D721Med (cell line): Measurements from ENCODE around the gene CADM1.
"Not testable (repeated sequence)": the region's sequence is repeated elsewhere in the genome, so short reads cannot be mapped to it uniquely, and the experiment has no call there.

Source experiments
- DNase-seq: peaks from one replicate; pipeline ENCODE4 v3.0.0; 2011; ENCODE audit warnings: low spot score; ENCODE audit not compliant: insufficient read length
- FAIRE-seq: peaks from 2 replicates; lab custom pipeline; 2011; peaks lifted over from hg19 to GRCh38; lab: Jason Lieb, UNC
- TF ChIP-seq, protein P1 (sequence below): IDR thresholded peaks from 2 replicates; pipeline ENCODE4 v1.5.1; 2012; ENCODE audit warnings: mild to moderate bottlenecking, control low read depth; ENCODE audit not compliant: insufficient read depth; ENCODE audit errors: missing control alignments

CADM1 gene

DNA sequence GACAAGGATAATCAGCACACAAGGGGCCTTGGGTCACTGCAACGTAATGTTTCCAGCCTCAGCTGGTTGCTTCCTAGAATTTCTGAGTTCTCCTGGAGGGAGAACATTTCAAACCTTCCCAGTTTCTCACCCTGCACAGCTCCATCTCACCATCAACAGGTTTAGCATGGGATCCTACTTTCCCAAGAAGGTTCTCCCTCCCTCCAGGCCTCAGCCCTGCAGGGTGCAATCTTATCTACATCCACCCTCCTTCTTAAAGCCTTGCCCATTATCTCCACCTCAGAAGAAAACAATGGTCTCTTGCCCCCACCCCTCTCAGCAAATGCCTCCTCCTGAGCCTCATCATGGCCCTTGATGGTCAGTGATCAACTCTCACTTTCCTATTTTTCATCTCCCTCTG, 23.6 kb downstream of the CADM1 start:
- DNase-seq (no peak), FAIRE-seq (no peak)
- TF ChIP-seq, protein P1, sequence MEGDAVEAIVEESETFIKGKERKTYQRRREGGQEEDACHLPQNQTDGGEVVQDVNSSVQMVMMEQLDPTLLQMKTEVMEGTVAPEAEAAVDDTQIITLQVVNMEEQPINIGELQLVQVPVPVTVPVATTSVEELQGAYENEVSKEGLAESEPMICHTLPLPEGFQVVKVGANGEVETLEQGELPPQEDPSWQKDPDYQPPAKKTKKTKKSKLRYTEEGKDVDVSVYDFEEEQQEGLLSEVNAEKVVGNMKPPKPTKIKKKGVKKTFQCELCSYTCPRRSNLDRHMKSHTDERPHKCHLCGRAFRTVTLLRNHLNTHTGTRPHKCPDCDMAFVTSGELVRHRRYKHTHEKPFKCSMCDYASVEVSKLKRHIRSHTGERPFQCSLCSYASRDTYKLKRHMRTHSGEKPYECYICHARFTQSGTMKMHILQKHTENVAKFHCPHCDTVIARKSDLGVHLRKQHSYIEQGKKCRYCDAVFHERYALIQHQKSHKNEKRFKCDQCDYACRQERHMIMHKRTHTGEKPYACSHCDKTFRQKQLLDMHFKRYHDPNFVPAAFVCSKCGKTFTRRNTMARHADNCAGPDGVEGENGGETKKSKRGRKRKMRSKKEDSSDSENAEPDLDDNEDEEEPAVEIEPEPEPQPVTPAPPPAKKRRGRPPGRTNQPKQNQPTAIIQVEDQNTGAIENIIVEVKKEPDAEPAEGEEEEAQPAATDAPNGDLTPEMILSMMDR, result no peak

DNA sequence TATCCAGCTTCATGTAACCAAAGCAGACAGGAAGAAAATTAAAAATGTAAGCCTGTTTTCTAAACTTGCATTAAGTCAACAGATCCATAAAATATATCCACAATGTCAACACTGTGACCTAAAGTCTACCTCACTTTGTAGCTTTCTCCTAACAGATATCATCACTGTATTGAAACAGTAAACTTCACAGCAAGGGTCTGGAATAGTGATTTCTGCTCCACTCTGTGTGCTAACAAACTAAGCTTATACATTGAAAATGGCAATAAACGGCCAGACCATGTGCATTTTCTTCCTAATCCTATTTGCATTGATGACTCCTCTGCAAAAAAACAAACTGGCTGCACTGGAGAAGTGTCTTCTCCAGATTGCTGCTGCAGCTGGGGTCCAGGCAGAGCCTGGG, 26.8 kb downstream of the CADM1 start:
- FAIRE-seq (no peak), DNase-seq (no peak)
- TF ChIP-seq, protein P1, result no peak

DNA sequence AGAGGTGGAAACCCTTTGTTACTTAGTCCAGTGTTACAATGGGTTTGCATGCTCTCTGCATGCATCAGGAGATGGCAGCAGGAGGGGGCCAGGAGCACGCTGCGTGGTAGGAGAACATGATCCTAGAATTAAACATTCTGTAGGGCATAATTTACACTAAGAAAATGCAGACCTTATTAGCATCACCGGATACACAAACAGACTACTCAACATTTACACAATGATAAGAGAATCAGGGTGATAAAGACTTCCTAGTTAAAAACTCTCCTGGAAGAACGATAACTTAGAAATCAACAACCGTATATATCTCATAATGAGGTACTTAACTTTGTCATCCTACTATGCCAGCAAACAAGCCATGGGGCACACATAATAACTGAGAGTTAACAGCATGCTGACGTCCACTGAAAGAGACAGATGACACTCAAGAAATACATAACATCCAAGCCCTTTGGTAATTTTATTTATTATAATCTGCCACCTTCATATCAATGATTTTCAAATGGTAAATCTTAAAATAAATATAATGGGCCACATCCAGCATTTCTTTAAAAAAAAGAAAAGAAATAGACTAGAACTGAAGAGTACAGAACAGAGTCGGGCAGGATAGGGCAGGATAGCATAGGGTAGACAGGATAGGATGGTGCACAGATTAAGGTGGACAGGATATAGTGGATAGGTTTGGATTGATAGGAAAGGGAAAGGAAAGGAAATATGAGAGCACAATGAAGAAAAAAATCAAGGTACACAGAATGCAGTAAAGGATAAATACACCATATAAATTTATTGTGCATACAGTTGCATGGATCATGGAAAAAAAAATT, 27.5 kb downstream of the CADM1 start:
- FAIRE-seq (peak; percentile 11), DNase-seq (no peak)
- TF ChIP-seq, protein P1, result no peak

DNA sequence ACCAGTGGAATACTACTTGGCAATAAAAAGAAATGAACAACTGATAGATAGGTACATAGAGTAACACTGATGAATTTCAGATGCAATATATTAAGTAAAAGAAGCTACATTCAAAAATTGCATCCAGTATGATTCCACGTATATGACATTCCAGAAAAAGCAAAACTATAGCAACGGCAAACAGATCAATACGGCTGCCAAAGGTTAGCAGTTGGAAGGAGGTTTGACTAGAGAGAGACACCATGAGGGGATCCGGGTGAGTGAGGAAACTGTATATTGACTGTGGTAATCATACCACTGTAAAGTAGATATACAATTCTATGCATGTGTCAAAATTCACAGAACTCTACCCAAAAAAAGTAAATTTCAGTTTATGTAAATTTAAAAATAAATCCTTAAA, 28.7 kb downstream of the CADM1 start:
- TF ChIP-seq, protein P1, result no peak
- no peak for DNase-seq
- FAIRE-seq, result no peak

DNA sequence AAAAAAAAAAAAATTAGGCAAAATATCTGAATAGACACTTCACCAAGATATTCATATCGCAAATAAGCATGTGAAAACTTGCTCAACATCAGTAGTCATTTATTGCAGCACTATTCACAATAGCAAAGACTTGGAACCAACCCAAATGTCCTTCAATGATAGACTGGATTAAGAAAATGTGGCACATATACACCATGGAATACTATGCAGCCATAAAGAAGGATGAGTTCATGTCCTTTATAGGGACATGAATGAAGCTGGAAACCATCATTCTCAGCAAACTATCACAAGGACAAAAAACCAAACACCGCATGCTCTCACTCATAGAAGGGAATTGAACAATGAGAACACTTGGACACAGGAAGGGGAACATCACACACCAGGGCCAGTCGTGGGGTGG, 29.9 kb downstream of the CADM1 start:
- not testable (repeated sequence) for FAIRE-seq

DNA sequence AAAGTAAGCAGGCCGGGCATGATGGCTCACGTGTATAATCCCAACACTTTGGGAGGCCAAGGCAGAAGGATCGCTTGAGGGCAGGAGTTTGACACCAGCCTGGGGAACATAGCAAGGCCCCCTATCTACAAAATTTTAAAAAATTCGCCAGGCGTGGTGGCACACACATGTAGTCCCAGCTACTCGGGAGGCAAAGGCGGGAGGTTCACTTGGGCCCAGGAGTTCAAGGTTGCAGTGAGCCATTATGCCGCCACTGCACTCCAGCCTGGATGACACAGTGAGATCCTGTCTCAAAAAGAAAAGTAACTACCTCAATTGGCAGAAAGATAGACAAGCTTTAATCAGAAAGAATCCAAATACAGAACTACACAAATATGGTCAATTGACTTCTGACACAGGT, 31.0 kb downstream of the CADM1 start:
- DNase-seq (no peak), FAIRE-seq (no peak)
- TF ChIP-seq, protein P1, result no peak

More for the DNA sequence above, 29.9 kb downstream of the CADM1 start:
- DNase-seq, result not testable (repeated sequence)

DNA sequence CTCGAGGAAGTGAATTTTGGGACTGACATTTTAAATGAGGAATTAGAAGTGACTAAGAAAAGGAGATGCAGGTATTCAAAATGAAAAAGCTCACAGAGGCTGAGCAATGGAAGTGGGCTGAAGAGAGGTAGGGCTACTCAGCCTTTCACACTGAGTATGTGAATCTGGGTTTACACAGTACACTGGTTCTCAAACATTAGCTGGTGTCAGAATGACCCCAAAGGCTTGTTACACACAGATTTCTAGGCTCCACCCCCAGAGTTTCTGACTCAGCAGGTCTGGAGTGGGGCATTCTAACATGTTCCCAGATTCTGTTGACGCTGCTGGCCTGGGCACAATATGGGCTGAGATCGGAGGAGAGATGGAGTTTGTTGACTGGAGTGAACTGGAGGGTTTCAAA, 32.8 kb downstream of the CADM1 start:
- TF ChIP-seq, protein P1, result no peak
- FAIRE-seq, result no peak

More for the DNA sequence above, 32.8 kb downstream of the CADM1 start:
- DNase-seq, result no peak
